PC-9 (cell line): ENCODE measurements around the gene TSHZ3. TPM values are rescaled to one million over a fixed set of nuclear protein-coding genes. Genes with fewer than 3 reads are reported as not detected.

Experiments
- BruUV-seq: library from RNA; stranded (reverse); fragments of 400-500 nt; replicated peaks from 2 replicates; lab custom pipeline; 2021; lab: Mats Ljungman, UMichigan
- CTCF ChIA-PET: fragments of 300-600 bp; sonication (Branson Sonifier 250); formaldehyde crosslinking; loops from one replicate; lab custom pipeline; 2022; ENCODE audit warnings: antibody characterized with exemption; lab: Charles Lee
- POLR2A ChIA-PET: fragments of 300-600 bp; sonication (Branson Sonifier 250); formaldehyde crosslinking; loops from one replicate; lab custom pipeline; 2022; ENCODE audit warnings: antibody characterized with exemption; ENCODE audit not compliant: unreplicated experiment; lab: Charles Lee
- DNase-seq, 2 experiments: peaks; one replicate each; pipeline versions ENCODE4 v3.0.0 to v3.0.0-alpha.2; 2015 to 2022; ENCODE audit warnings: mixed read lengths in 1 of 2
- H2AFZ ChIP-seq: fragments of 200-600 bp; sonication (generic); 2 replicates; pipeline ENCODE4 v1.8.1; 2017; ENCODE audit warnings: antibody characterized with exemption
- H3F3A ChIP-seq: fragments of 200-600 bp; sonication (generic); 2 replicates; pipeline ENCODE4 v1.8.1; 2017; ENCODE audit warnings: antibody characterized with exemption, mild to moderate bottlenecking, low read depth; ENCODE audit not compliant: insufficient read depth
- H3K27ac ChIP-seq: fragments of 200-600 bp; sonication (generic); 2 replicates; pipeline ENCODE4 v1.6.1; 2016; ENCODE audit warnings: mixed run types
- H3K27me3 ChIP-seq: fragments of 200-600 bp; sonication (generic); 2 replicates; pipeline ENCODE4 v1.6.1; 2016; ENCODE audit warnings: low read depth, mixed run types; ENCODE audit not compliant: insufficient read depth
- H3K36me3 ChIP-seq: fragments of 200-600 bp; sonication (generic); 2 replicates; pipeline ENCODE4 v1.6.1; 2016; ENCODE audit warnings: low read depth, mixed run types
- H3K4me1 ChIP-seq: fragments of 200-600 bp; sonication (generic); replicated peaks from 2 replicates; pipeline ENCODE4 v1.6.1; 2016; ENCODE audit warnings: mixed run types; ENCODE audit not compliant: insufficient read depth
- H3K4me2 ChIP-seq: fragments of 200-600 bp; sonication (generic); 2 replicates; pipeline ENCODE4 v1.6.1; 2017; ENCODE audit warnings: mixed run types
- H3K4me3 ChIP-seq: fragments of 200-600 bp; sonication (generic); 2 replicates; pipeline ENCODE4 v1.6.1; 2016; ENCODE audit warnings: mixed run types
- H3K79me2 ChIP-seq: fragments of 200-600 bp; sonication (generic); 2 replicates; pipeline ENCODE4 v1.6.1; 2017; ENCODE audit warnings: low read depth, mixed run types
- H3K9me2 ChIP-seq: fragments of 200-600 bp; sonication (generic); 2 replicates; pipeline ENCODE4 v1.8.1; 2017; ENCODE audit warnings: mild to moderate bottlenecking; ENCODE audit not compliant: insufficient read depth
- H3K9me3 ChIP-seq: fragments of 200-600 bp; sonication (generic); 2 replicates; pipeline ENCODE4 v1.8.1; 2016; ENCODE audit warnings: low read depth; ENCODE audit not compliant: insufficient read depth
- H4K20me1 ChIP-seq: fragments of 200-600 bp; sonication (generic); 2 replicates; pipeline ENCODE4 v1.8.1; 2017; ENCODE audit not compliant: insufficient read depth
- EZH2 ChIP-seq: fragments of 200-600 bp; sonication (generic); IDR thresholded peaks from 2 replicates; pipeline ENCODE4 v1.8.0; 2017; ENCODE audit warnings: antibody characterized with exemption, low read depth
- intact Hi-C: fragments of 100-400 bp; cut with micrococcal nuclease; formaldehyde crosslinking; loops from one replicate; pipeline ENCODE4 v1.10.0; 2022; ENCODE audit not compliant: unreplicated experiment
- total RNA-seq: library from RNA; stranded (reverse); gene quantifications from 2 replicates; pipeline ENCODE4 v1.2.3, GENCODE V29; 2021
- TF ChIP-seq, protein P1 (sequence below): fragments of 200-600 bp; sonication (generic); conservative IDR thresholded peaks from 2 replicates; pipeline ENCODE4 v1.6.1; 2017; ENCODE audit warnings: mixed run types, antibody characterized with exemption, mild to moderate bottlenecking, moderate library complexity

TSHZ3 gene
- total RNA-seq, 1 experiment from 2014 or later: not detected

DNA sequence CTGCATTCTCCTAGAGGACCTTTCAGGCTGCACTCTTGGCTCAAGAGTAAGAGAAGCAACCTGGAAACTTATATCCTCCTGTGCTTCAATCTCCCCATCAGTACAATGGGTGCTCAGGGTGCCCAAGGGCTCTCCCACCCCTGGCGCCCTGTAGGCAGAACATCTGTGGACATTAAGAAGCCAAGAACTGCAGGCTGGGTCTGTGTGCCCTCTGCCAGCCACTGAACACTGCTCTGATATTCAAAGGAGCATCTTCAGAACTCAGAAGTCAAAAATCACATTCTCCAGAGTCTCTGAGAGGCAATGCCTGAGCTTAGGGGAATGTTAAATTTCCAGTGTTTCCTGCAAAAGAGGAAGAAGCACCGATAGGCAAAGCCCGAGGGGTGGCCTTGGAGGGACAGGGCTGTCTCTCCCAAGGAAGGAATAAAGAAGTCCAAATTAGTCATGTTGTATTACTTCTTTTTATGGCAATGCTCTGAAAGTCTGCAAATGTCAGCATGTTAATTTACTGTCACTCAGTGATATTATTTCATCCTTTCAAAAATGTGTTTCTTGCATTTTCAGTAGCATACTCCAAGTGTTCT, 88.1 kb downstream of the TSHZ3 start:
- no peaks in the 10 kb centered on the region for H3K36me3 ChIP-seq
- no peaks in the 10 kb centered on the region for H3K4me1 ChIP-seq
- no peaks in the 10 kb centered on the region for H3K9me3 ChIP-seq
- intact Hi-C loops: no loop called here
- H3K27me3 ChIP-seq: peaks cover 54% of the 10 kb centered on the region
- BruUV-seq: no TSS peak
- no peaks in the 10 kb centered on the region for H3K9me2 ChIP-seq
- no peak overlapping the region for H2AFZ ChIP-seq
- TF ChIP-seq EZH2: no peak
- TF ChIP-seq, protein P1, sequence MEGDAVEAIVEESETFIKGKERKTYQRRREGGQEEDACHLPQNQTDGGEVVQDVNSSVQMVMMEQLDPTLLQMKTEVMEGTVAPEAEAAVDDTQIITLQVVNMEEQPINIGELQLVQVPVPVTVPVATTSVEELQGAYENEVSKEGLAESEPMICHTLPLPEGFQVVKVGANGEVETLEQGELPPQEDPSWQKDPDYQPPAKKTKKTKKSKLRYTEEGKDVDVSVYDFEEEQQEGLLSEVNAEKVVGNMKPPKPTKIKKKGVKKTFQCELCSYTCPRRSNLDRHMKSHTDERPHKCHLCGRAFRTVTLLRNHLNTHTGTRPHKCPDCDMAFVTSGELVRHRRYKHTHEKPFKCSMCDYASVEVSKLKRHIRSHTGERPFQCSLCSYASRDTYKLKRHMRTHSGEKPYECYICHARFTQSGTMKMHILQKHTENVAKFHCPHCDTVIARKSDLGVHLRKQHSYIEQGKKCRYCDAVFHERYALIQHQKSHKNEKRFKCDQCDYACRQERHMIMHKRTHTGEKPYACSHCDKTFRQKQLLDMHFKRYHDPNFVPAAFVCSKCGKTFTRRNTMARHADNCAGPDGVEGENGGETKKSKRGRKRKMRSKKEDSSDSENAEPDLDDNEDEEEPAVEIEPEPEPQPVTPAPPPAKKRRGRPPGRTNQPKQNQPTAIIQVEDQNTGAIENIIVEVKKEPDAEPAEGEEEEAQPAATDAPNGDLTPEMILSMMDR: no peak
- CTCF ChIA-PET: no interaction called here
- no peak overlapping the region for H3K4me3 ChIP-seq
- POLR2A ChIA-PET: no interaction called here
- no peak overlapping the region for H3K27ac ChIP-seq
- H3F3A ChIP-seq: no peaks in the 10 kb centered on the region
- no peaks in the 10 kb centered on the region for H4K20me1 ChIP-seq
- no peaks in the 10 kb centered on the region for H3K79me2 ChIP-seq
- H3K4me2 ChIP-seq: no peak overlapping the region
- DNase-seq: no peak

DNA sequence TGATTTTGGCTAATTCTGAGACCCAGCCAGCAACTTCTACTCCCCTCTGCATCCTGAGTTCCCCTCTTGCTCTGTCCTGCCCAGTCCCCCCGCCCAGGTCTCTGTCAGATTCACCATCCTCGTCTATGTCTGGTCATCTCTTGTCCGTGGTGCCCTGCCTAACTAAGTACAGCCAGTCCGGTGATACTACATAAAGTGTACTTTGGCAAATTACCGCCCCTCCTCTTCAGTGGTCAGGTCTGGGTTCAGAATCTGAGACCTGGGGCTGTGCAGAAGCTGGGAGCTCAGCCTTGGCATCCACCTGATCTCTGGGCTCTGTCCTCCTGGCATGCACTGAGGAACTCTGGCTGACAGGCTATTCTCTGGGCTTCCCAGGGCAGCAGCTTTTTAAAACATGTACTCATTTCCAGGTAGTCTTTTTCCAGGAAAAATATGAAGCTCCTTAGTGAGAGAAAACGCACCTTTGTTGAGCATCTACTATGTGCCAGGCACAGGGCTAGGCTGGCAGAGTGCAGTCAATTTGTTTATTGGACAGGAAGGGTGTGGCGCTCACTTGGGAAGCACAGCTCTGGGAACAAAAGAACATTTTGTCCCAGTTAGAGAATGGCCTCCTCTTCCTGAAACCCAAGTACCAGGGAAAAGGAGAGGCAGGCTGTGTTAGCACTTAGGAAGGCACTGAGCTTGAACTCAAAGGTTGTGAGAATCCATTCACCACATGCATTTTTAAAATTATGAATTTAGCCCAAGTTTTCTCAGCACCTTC, 88.9 kb downstream of the TSHZ3 start:
- Histone ChIP-seq H4K20me1 (no peaks in the 10 kb centered on the region), H3K27me3 (peaks cover 56% of the 10 kb centered on the region), H3K27ac (no peak overlapping the region), H3K4me1 (no peaks in the 10 kb centered on the region), H3K9me3 (no peaks in the 10 kb centered on the region), H3K4me2 (no peak overlapping the region), H3K4me3 (no peak overlapping the region), H3K9me2 (no peaks in the 10 kb centered on the region), H3K36me3 (no peaks in the 10 kb centered on the region), H2AFZ (no peak overlapping the region), H3K79me2 (no peaks in the 10 kb centered on the region), H3F3A (no peaks in the 10 kb centered on the region)
- CTCF ChIA-PET: no interaction called here
- intact Hi-C loops: no loop called here
- no peak for TF ChIP-seq EZH2
- TF ChIP-seq, protein P1: no peak
- no TSS peak for BruUV-seq
- POLR2A ChIA-PET: no interaction called here
- DNase-seq: no peak

DNA sequence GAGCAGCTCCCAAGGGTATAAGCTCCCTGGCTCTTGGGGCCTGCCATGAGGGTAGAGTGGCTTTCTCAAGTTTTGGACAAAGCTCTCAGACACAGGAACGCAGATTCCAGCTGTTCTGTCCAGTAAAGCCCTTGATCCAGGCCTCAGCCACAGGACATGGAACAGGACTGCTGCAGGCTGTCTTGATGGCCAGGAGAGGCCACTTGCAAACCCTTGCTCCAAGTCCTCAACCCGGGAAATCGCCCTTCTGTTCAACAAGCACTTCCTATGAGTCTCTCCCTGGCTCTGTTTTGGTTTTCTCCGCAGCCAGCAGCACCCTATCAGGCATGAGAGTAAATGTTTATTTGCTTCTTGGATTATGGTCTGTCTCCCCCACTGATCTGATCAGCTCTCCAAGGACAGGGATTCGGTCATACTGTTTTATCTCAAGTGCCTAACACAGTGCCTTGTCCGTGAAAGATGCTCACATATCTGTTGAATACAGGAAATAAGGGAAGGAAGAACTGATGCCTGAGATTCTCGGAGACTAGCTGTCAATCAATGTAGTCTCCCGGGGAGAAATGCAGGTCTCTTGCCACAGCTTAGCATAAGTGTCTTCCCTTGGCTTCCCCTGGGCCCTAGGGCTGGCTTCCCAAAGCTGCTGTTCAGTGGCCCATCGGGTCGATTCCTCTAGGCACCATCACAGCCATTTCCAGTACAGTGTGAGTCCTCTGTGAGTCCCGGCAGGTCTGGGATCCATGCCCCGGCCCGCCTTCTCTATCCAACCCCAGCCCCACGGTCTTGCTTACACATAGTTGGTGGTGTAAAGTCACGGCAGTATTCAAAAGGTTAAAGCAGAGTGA, 90.8 kb downstream of the TSHZ3 start:
- no peaks in the 10 kb centered on the region for H3K9me2 ChIP-seq
- H3K27me3 ChIP-seq: peaks cover 59% of the 10 kb centered on the region
- H3K27ac ChIP-seq: no peak overlapping the region
- H3K4me1 ChIP-seq: no peaks in the 10 kb centered on the region
- BruUV-seq: no TSS peak
- TF ChIP-seq, protein P1: no peak
- H4K20me1 ChIP-seq: no peaks in the 10 kb centered on the region
- ChIA-PET CTCF (no interaction called here), POLR2A (no interaction called here)
- no peak for DNase-seq
- no peak overlapping the region for H3K4me2 ChIP-seq
- intact Hi-C loops: no loop called here
- H3K4me3 ChIP-seq: no peak overlapping the region
- no peaks in the 10 kb centered on the region for H3K79me2 ChIP-seq
- no peaks in the 10 kb centered on the region for H3K9me3 ChIP-seq
- no peaks in the 10 kb centered on the region for H3F3A ChIP-seq
- H3K36me3 ChIP-seq: no peaks in the 10 kb centered on the region
- no peak overlapping the region for H2AFZ ChIP-seq
